ENCODE data around the gene RPP40.
"Not testable (repeated sequence)": the region's sequence is repeated elsewhere in the genome, so short reads cannot be mapped to it uniquely, and the experiment has no call there.

The RPP40 gene

DNA sequence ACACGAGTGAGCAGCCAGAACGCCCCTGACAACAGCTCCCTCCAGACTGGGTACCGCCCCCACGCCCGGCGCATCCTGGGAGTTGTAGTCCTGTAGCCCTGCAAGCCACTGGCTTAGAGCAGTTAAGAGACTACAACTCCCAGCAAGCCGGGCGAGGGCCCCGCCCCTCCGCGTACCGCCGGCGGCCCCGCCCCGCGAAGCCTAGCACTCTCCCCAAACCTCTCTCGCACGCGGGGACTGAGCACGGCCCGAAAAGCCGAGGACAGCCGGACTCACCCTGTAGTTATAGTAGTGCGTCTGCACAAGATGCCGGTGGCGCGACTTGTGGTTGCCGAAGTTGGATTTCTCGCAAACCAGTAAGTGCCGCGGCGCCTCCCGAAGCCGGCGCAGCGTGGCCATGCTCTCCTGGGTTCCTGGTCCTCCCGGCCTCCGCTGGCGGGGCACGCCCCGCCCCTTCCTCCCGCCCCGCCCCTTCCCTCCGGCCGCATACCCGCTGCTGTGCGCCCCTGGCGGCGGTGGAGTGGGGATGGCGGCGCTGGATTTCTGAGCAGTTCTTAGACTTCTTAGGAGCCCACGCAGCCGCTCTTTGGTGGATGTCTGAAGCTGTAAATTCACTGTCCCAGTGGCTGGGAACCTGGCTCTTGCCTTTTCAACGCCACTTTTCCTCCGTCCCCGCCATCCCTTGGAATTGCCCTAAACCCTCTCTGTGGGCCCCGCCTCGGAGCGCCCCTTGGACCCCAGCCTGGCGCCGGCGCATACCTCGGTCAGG lies at the start of gene RPP40:
Gene RPP40, minus strand, starts transcription at position 434 of the 769 bp plus-strand sequence. Its CDS starts 35 bp downstream, at position 399.
- no peaks in the 10 kb centered on the region for H3K9me3 Mint-ChIP-seq
- H3K36me3 Mint-ChIP-seq, result no peaks in the 10 kb centered on the region
- ATAC-seq (ENCODE audit: low read depth), result peak; percentile 92
- H3K27ac Mint-ChIP-seq, result peak within 1 kb of the TSS; percentile 82
- DNase-seq (ENCODE audit: low spot score in 2 of 2), result peak; percentile 98
- H3K4me3 Mint-ChIP-seq, result peak within 1 kb of the TSS; percentile 85
- peaks cover 2% of the 10 kb centered on the region for H3K4me1 Mint-ChIP-seq
- no peaks in the 10 kb centered on the region for H3K27me3 Mint-ChIP-seq

DNA sequence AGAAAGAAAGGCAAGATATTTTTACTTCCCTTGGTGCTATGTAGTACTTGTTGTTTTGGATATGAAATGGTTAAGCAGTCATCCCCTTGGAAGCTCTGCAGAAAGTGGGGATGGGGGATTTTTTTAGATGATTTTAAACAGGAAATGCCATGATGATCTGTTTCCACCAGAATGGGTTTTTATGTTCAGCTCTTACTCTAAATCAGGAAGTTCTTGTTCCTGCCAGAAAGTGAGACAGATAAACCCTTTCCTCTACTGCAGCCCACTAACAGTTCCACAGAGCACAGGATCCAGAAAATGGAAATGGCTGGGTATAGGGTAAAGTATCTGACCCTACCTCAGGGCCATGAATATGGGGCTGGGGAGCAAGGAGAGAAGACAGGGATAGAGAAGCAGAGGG lies 49.2 kb upstream of the RPP40 start:
- Mint-ChIP-seq H3K4me3 (no peak overlapping the region), H3K27ac (no peak overlapping the region), H3K27me3 (peaks cover 4% of the 10 kb centered on the region), H3K36me3 (peaks cover 12% of the 10 kb centered on the region), H3K4me1 (no peaks in the 10 kb centered on the region), H3K9me3 (peaks cover 14% of the 10 kb centered on the region)
- ATAC-seq (ENCODE audit: low read depth) (no peak), DNase-seq (ENCODE audit: low spot score in 2 of 2) (no peak)

DNA sequence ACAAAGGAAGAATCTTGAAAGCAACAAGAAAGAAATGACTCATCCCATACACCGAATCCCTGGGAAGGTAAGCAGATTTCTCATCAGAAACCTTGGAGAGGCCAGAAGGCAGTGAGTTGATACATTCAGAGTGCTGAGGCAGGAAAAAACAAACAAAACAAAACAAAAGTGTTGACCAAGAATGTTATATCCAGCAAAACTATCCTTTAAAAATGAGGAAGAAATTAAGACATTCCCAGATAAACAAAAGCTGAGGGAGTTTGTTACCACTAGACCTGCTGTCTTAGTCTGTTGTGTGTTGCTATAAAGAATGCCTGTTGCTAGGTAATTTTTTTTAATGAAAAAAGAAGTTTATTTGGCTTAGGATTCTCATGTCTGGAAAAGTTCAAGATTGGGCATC lies 47.6 kb upstream of the RPP40 start:
- no peak for ATAC-seq (ENCODE audit: low read depth)
- Mint-ChIP-seq H3K4me1 (no peaks in the 10 kb centered on the region), H3K27ac (peak overlapping the region; percentile 37), H3K36me3 (peaks cover 12% of the 10 kb centered on the region), H3K4me3 (no peak overlapping the region), H3K27me3 (peaks cover 4% of the 10 kb centered on the region), H3K9me3 (peaks cover 14% of the 10 kb centered on the region)
- DNase-seq (ENCODE audit: low spot score in 2 of 2), result no peak

GRCh38 chr6:5050009-5050408 lies 46.2 kb upstream of the RPP40 start:
- Mint-ChIP-seq H3K36me3 (peaks cover 15% of the 10 kb centered on the region), H3K4me3 (no peak overlapping the region), H3K4me1 (no peaks in the 10 kb centered on the region), H3K9me3 (peaks cover 13% of the 10 kb centered on the region), H3K27ac (no peak overlapping the region), H3K27me3 (peaks cover 4% of the 10 kb centered on the region)
- DNase-seq (ENCODE audit: low spot score in 2 of 2), result no peak
- no peak for ATAC-seq (ENCODE audit: low read depth)

GRCh38 chr6:5046430-5046829 lies 42.6 kb upstream of the RPP40 start:
- no peak overlapping the region for H3K4me3 Mint-ChIP-seq
- ATAC-seq (ENCODE audit: low read depth) (no peak), DNase-seq (ENCODE audit: low spot score in 2 of 2) (no peak)
- no peak overlapping the region for H3K27ac Mint-ChIP-seq
- no peaks in the 10 kb centered on the region for H3K4me1 Mint-ChIP-seq
- peaks cover 11% of the 10 kb centered on the region for H3K9me3 Mint-ChIP-seq
- H3K36me3 Mint-ChIP-seq, result peaks cover 27% of the 10 kb centered on the region
- H3K27me3 Mint-ChIP-seq, result peaks cover 2% of the 10 kb centered on the region

DNA sequence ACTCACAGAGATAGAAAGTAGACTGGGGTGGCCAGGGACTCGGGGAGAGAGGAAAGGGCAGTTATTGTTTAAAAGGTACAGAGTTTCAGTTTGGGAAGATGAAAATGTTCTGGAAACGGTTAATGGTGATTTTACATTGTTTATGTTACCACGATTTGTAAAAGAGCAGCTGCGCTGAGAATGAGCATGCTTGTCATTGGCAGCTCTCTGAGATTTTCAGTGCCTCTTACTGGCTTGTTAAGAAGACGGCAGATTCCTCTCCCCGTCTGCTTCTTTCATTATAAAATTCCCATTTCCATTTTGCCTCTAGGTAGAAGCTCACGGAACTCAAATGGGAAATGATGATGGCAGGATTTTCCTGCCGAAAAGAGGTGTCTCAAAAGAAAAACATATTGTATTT lies 41.6 kb upstream of the RPP40 start:
- peaks cover 20% of the 10 kb centered on the region for H3K36me3 Mint-ChIP-seq
- H3K9me3 Mint-ChIP-seq, result peaks cover 4% of the 10 kb centered on the region
- H3K27me3 Mint-ChIP-seq, result peaks cover 2% of the 10 kb centered on the region
- no peak overlapping the region for H3K27ac Mint-ChIP-seq
- no peak for ATAC-seq (ENCODE audit: low read depth)
- no peaks in the 10 kb centered on the region for H3K4me1 Mint-ChIP-seq
- no peak for DNase-seq (ENCODE audit: low spot score in 2 of 2)
- no peak overlapping the region for H3K4me3 Mint-ChIP-seq

DNA sequence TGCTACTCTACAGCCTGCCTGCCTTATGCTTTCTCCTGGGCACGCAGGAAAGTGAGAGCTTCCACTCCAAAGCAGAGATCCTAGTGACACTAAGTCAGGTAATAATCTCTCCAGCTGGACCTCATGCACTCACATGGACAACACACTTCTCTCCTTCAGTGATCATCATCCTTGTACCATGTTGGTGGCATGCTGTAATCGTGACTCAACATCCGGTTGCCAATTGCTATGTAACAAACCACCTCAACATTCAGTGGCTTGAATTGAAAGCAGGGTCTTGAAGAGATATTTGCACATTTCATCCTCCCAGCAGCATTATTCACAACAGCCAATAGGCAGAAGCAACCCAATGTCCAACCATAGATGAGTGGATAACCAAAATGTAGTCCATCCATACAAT lies 41.0 kb upstream of the RPP40 start:
- ATAC-seq (ENCODE audit: low read depth) (no peak), DNase-seq (ENCODE audit: low spot score in 2 of 2) (no peak)
- Mint-ChIP-seq H3K36me3 (peaks cover 20% of the 10 kb centered on the region), H3K4me1 (no peaks in the 10 kb centered on the region), H3K4me3 (no peak overlapping the region), H3K27ac (no peak overlapping the region), H3K9me3 (peaks cover 4% of the 10 kb centered on the region), H3K27me3 (peaks cover 2% of the 10 kb centered on the region)

DNA sequence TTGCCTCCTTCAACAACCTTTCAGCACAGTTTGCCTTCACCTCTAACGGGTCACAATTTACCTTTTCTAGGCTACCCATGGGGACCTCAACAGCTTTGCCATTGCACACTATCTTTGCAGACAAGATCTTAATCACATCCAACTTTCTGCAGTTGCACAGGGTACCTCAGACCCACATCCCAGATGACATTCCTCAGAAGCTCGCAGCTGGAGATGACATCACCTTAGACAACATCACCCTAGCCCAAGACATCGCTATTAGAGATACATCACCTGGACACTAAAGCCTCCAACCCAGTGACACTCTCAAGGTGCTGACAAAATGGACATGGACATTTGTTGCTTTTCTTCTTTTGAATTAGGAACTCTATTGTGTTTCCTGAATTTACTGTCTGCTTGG lies 38.6 kb upstream of the RPP40 start:
- DNase-seq (ENCODE audit: low spot score in 2 of 2), result no peak
- no peaks in the 10 kb centered on the region for H3K9me3 Mint-ChIP-seq
- H3K36me3 Mint-ChIP-seq, result peaks cover 17% of the 10 kb centered on the region
- H3K27ac Mint-ChIP-seq, result no peak overlapping the region
- no peaks in the 10 kb centered on the region for H3K27me3 Mint-ChIP-seq
- H3K4me1 Mint-ChIP-seq, result no peaks in the 10 kb centered on the region
- no peak overlapping the region for H3K4me3 Mint-ChIP-seq
- no peak for ATAC-seq (ENCODE audit: low read depth)

GRCh38 chr6:5041955-5042354 lies 38.1 kb upstream of the RPP40 start:
- Mint-ChIP-seq H3K27ac (no peak overlapping the region), H3K4me1 (no peaks in the 10 kb centered on the region), H3K27me3 (no peaks in the 10 kb centered on the region), H3K9me3 (no peaks in the 10 kb centered on the region), H3K4me3 (no peak overlapping the region), H3K36me3 (peaks cover 17% of the 10 kb centered on the region)
- no peak for DNase-seq (ENCODE audit: low spot score in 2 of 2)
- ATAC-seq (ENCODE audit: low read depth), result no peak

DNA sequence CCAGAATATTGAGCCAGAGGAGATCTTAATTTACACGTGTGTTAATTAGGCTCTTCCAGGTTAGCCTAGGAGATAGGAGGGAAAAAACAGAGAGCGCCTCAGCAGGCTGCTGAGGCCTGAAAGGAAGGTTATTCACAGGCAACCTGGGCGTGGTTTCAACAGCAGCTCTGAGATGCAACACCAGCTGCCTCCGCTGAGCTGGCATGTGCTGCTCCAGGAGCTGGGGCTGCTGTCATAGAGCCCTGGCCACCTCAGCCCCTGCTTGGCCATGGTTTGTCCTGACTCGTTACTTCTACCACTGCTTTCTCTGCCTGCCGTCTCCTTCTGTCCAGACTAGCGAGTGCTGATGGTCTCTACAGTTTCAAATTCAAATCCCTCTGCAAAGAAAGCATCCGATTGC lies 32.4 kb upstream of the RPP40 start:
- Mint-ChIP-seq H3K36me3 (no peaks in the 10 kb centered on the region), H3K27ac (no peak overlapping the region), H3K9me3 (no peaks in the 10 kb centered on the region)

DNA sequence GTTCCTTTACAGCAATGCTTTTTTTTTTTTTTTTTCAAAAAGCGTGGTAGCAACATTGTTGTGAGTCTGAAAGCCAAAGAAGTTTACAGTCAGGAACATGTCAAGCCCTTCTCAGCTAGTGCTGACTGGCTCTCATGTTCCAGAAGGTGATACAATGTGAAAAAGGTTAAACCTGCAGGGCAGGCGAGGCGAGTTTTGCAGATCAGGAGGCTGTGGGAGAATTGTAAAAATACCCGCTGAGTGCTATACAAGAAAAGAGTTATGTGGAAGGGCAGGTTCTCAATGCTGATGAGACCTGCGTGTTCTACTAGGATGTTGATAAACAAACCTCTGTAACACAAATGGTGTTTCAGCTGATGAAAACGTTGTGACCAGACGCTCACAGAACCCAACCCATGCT lies 30.9 kb upstream of the RPP40 start:
- H3K4me1 Mint-ChIP-seq, result peaks cover 6% of the 10 kb centered on the region
- no peaks in the 10 kb centered on the region for H3K9me3 Mint-ChIP-seq
- no peak for DNase-seq (ENCODE audit: low spot score in 2 of 2)
- no peak for ATAC-seq (ENCODE audit: low read depth)
- no peak overlapping the region for H3K27ac Mint-ChIP-seq
- no peak overlapping the region for H3K4me3 Mint-ChIP-seq
- H3K36me3 Mint-ChIP-seq, result no peaks in the 10 kb centered on the region
- H3K27me3 Mint-ChIP-seq, result no peaks in the 10 kb centered on the region

More for the DNA sequence above, 32.4 kb upstream of the RPP40 start:
- no peak overlapping the region for H3K4me3 Mint-ChIP-seq
- no peak for ATAC-seq (ENCODE audit: low read depth)
- H3K27me3 Mint-ChIP-seq, result no peaks in the 10 kb centered on the region
- no peak for DNase-seq (ENCODE audit: low spot score in 2 of 2)
- no peaks in the 10 kb centered on the region for H3K4me1 Mint-ChIP-seq

DNA sequence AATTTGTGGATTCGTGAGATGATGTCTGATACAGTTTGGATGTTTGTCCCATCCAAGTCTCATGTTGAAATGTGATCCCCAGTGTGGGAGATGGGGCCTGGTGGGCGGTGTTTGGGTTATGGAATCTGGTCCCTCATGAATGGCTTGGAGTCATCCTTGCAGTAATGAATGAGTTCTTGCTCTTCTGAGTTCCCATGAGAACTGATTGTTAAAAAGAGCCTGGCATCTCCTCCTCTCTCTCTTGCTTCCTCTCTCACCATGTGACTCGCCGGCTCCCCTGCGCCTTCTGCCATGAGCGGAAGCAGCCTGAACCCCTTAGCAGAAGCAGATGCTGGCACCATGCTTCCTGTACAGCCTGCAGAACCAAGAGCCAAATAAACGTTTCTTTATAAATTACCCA lies 30.5 kb upstream of the RPP40 start:
- Mint-ChIP-seq H3K4me1 (peaks cover 6% of the 10 kb centered on the region), H3K36me3 (no peaks in the 10 kb centered on the region), H3K4me3 (no peak overlapping the region), H3K27me3 (no peaks in the 10 kb centered on the region), H3K9me3 (no peaks in the 10 kb centered on the region), H3K27ac (no peak overlapping the region)
- DNase-seq (ENCODE audit: low spot score in 2 of 2), result no peak
- no peak for ATAC-seq (ENCODE audit: low read depth)

DNA sequence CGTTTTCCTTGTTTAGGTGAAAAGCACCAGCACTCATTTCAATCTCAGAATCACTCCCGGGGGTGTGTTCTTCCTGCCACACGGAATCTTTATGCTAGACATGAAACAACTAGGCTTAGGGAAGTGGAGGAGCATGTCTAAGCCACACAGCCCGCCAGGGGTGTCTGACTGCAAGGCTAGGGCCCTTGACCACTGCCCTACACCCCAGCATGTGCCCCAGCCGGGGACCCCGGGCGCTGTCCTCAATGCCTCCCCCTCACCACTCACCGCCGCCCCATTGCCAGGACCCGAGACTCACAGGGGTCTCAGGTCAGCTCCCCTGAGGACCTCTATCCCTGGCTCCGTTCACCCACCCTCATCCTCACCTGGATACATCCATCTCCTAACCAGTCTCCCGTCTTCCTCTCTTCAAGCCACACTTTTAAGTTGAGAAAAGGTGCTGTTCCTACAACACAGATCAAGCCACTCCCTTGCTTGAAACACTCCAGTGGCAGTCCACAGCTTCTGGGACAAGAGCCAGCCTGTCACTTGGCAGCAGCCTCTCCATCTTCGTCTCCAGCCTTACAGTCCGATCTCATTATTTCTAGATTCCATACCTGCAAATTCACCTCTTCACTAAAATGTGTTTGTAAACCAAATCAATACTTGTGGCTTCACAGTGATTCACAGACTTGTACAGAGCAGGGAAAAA lies 29.5 kb upstream of the RPP40 start:
- H3K4me1 Mint-ChIP-seq; H3K9me3 Mint-ChIP-seq; DNase-seq (ENCODE audit: low spot score in 2 of 2); H3K36me3 Mint-ChIP-seq; H3K4me3 Mint-ChIP-seq; ATAC-seq (ENCODE audit: low read depth); H3K27ac Mint-ChIP-seq; H3K27me3 Mint-ChIP-seq: not testable (repeated sequence)

DNA sequence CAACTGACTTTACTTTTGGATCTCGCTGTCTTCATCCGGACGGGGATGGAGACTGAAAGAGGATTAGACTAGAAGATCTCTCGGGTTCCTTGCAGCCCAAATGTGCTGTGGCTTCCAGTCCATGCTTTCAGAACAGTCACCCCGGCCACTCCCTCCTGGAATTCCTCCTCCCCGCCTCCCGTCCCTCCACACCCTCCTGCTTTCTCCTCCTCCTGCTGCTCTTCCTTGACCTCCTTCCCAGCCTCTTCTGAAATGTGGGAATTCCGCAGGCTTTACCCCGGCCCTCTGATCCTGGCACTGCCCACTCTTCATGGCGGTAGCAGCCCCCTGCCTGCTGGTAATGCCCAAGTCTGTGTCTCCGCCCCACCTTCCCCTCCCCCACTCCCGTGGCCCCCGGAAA lies 28.9 kb upstream of the RPP40 start:
- H3K9me3 Mint-ChIP-seq; H3K36me3 Mint-ChIP-seq; H3K27ac Mint-ChIP-seq; ATAC-seq (ENCODE audit: low read depth); DNase-seq (ENCODE audit: low spot score in 2 of 2); H3K4me1 Mint-ChIP-seq; H3K4me3 Mint-ChIP-seq; H3K27me3 Mint-ChIP-seq: not testable (repeated sequence)

- H3K27me3 Mint-ChIP-seq, result no peaks in the 10 kb centered on the region
- no peaks in the 10 kb centered on the region for H3K9me3 Mint-ChIP-seq
- no peak overlapping the region for H3K4me3 Mint-ChIP-seq
- DNase-seq (ENCODE audit: low spot score in 2 of 2), result no peak
- H3K36me3 Mint-ChIP-seq, result peaks cover 4% of the 10 kb centered on the region
- no peak for ATAC-seq (ENCODE audit: low read depth)
- peaks cover 9% of the 10 kb centered on the region for H3K4me1 Mint-ChIP-seq
- H3K27ac Mint-ChIP-seq, result no peak overlapping the region
These were observed 27.3 kb upstream of the RPP40 start for GRCh38 chr6:5031150-5031549.
